Right hindlimb (tissue), 1 donor: ENCODE measurements around the gene GMPR.

Experiments
- DNase-seq: peaks from one replicate; pipeline ENCODE4 v3.0.0-alpha.2; 2018

GMPR gene

DNA sequence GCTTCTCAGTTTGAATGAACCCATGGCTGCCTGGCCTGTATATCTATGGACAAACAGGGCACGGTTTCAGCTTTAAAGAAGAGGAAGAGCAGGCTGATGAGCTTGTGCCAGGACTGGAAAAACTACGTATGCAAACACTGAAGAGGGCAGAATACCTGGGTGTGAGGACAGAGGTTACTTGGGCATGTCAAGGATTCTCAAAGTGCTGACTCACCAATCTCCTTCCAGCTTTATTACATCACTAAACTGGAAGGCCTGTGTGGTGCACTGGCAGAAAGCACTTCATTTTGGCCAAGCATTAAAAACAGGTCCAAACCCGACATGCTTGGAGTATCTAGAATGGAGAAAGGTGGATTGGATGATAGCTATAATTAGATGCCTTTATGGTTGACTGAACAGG is 95.2 kb downstream of the GMPR start:
- no peak for DNase-seq

DNA sequence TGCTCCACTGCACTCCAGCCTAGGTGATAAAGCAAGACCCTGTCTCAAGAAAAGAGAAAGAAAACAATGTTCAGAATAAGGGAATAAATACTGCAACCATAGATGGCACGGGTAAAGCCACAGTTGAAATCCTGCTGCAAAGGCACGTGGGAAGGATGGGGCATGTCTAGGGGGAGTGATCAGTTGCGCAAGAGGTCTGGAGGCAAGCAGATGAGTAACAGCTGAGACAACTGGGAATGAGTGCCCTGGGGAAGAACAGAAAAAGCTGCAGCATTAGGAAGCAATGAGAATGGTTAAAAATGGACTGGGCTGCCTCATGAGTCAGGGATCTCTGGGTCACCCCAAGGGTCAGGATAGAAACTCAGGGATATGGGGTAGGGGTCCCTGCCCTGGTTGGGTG is 96.3 kb downstream of the GMPR start:
- DNase-seq, result no peak

DNA sequence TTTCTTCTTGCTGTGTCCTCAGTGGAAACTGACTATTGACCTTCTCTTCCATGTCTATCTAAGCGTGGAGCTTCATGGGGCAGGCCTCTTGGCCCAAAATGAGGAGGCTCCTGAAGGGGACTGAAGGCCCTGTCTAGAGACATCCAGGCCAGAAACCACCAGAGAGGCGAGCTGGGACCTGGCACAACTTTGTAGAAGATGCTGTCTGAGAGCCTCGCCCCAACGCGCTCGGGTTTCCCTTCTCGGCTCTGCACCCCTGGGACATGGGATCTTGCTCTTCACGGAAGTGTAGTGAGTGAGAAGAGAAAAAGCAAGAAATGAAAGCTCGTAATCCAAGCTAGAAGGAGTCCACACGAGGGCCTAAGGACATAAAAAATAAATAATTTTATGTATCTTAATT is 96.8 kb downstream of the GMPR start:
- no peak for DNase-seq

GRCh38 chr6:16336056-16336818 is 97.8 kb downstream of the GMPR start:
- DNase-seq, result no peak

- no peak for DNase-seq
These were observed 98.5 kb downstream of the GMPR start for GRCh38 chr6:16336911-16337294.

- DNase-seq, result peak; percentile 97
These were observed 99.0 kb downstream of the GMPR start for GRCh38 chr6:16337295-16337975.

DNA sequence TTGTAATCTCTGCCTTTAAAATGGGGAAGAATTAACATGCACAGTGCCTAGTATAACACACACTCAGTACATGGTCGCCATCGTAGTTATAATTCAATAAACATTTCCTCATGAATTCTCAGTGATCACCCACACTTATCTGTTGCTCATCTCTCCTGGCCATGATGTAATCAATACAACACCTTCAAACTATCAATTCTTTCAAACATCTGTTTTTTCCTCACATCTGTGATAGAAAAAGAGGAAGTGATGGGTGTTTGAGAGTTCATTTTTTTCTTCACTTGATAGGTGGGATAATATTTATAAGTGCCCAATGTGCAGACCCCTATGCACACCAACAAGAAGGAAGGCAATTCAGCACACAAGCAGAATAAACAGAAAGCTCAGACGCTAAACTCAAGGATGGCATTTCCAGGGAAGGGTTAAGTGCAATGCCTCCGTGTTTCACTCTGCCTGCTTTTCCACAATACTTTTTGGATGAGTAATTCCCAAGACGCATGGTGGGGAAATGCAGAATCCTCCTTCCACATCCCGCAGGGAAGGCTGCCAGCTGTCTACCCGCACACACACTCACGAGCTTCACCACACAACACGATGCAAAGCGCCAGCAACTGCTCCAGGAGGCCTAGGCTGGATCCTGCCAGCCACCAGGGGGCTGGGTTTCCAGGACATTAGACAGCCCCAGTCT is 100.3 kb downstream of the GMPR start:
- peak; percentile 87 for DNase-seq

GRCh38 chr6:16339265-16339587 is 100.8 kb downstream of the GMPR start:
- no peak for DNase-seq

GRCh38 chr6:16343593-16343992 is 105.2 kb downstream of the GMPR start:
- no peak for DNase-seq

DNA sequence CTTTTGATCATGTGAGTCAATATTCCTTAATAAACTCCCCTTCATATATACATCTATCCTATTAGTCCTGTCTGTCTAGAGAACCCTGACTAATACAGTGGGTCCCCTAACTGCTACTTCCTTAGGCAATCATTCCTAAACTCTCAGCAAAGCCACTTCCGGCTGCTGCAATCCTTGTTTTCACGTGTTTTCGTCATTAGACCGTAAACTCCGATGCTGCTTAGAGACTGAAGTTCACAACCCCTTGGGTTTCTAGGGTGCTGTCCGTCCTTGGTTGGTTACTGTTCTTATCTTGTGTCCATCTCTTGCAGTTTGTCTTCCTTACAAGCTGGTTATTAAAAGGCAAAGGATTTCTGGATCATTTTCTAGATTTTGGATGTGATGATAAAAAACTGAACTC is 106.4 kb downstream of the GMPR start:
- DNase-seq, result no peak
